Activated CD4-positive, alpha-beta T cell treated with anti-CD3 and anti-CD28 coated beads, Interleukin-2, amount 50 U/mL, for 24 hours (primary cell): ENCODE results near the gene CDKN1C.

Source experiments
- DNase-seq, 2 donors: peaks; one replicate each; pipeline ENCODE4 v3.0.0-alpha.2; 2020; ENCODE audit warnings: low read depth in 1 of 2, low spot score in 1 of 2

CDKN1C gene

GRCh38 chr11:2890466-2891294, 5.1 kb upstream of the CDKN1C start:
- DNase-seq, result no peak

- no peak for DNase-seq
Measured at GRCh38 chr11:2889362-2890273, 4.0 kb upstream of the CDKN1C start.

- peak; percentile 73 to 83 for DNase-seq
Measured at GRCh38 chr11:2888266-2888968, 2.8 kb upstream of the CDKN1C start.

- DNase-seq, result no peak
Measured at GRCh38 chr11:2887515-2888195, 2.1 kb upstream of the CDKN1C start.

- DNase-seq, result no peak
Measured at GRCh38 chr11:2886936-2887335, 1.4 kb upstream of the CDKN1C start.

- no peak for DNase-seq
Measured at GRCh38 chr11:2886191-2886894, 768 bp upstream of the CDKN1C start.

GRCh38 chr11:2885017-2885677, 428 bp downstream of the CDKN1C start:
- DNase-seq, result no peak

GRCh38 chr11:2883979-2884815, 1.4 kb downstream of the CDKN1C start:
- no peak for DNase-seq

GRCh38 chr11:2883640-2883978, 2.0 kb downstream of the CDKN1C start:
- DNase-seq, result no peak

- no peak for DNase-seq
Measured at GRCh38 chr11:2882396-2883110, 3.0 kb downstream of the CDKN1C start.

GRCh38 chr11:2881981-2882375, 3.6 kb downstream of the CDKN1C start:
- DNase-seq, result no peak

- DNase-seq, result no peak
Measured at GRCh38 chr11:2881076-2881980, 4.2 kb downstream of the CDKN1C start.

- no peak for DNase-seq
Measured at GRCh38 chr11:2880646-2881045, 4.9 kb downstream of the CDKN1C start.

GRCh38 chr11:2878782-2879181, 6.8 kb downstream of the CDKN1C start:
- no peak for DNase-seq

GRCh38 chr11:2877474-2877873, 8.1 kb downstream of the CDKN1C start:
- no peak for DNase-seq

- DNase-seq, result no peak
Measured at GRCh38 chr11:2874963-2875362, 10.6 kb downstream of the CDKN1C start.

GRCh38 chr11:2870969-2871680, 14.4 kb downstream of the CDKN1C start:
- no peak for DNase-seq
